PC-9 (cell line): ENCODE results near the gene ST6GALNAC3. TPM values are rescaled to one million over a fixed set of nuclear protein-coding genes. Genes with fewer than 3 reads are reported as not detected.

ENCODE experiments used
- BruUV-seq: library from RNA; stranded (reverse); fragments of 400-500 nt; replicated peaks from 2 replicates; lab custom pipeline; 2021; lab: Mats Ljungman, UMichigan
- CTCF ChIA-PET: fragments of 300-600 bp; sonication (Branson Sonifier 250); formaldehyde crosslinking; loops from one replicate; lab custom pipeline; 2022; ENCODE audit warnings: antibody characterized with exemption; lab: Charles Lee
- POLR2A ChIA-PET: fragments of 300-600 bp; sonication (Branson Sonifier 250); formaldehyde crosslinking; loops from one replicate; lab custom pipeline; 2022; ENCODE audit warnings: antibody characterized with exemption; ENCODE audit not compliant: unreplicated experiment; lab: Charles Lee
- DNase-seq, 2 experiments: peaks; one replicate each; pipeline versions ENCODE4 v3.0.0 to v3.0.0-alpha.2; 2015 to 2022; ENCODE audit warnings: mixed read lengths in 1 of 2
- H2AFZ ChIP-seq: fragments of 200-600 bp; sonication (generic); 2 replicates; pipeline ENCODE4 v1.8.1; 2017; ENCODE audit warnings: antibody characterized with exemption
- H3F3A ChIP-seq: fragments of 200-600 bp; sonication (generic); 2 replicates; pipeline ENCODE4 v1.8.1; 2017; ENCODE audit warnings: antibody characterized with exemption, mild to moderate bottlenecking, low read depth; ENCODE audit not compliant: insufficient read depth
- H3K27ac ChIP-seq: fragments of 200-600 bp; sonication (generic); 2 replicates; pipeline ENCODE4 v1.6.1; 2016; ENCODE audit warnings: mixed run types
- H3K27me3 ChIP-seq: fragments of 200-600 bp; sonication (generic); 2 replicates; pipeline ENCODE4 v1.6.1; 2016; ENCODE audit warnings: low read depth, mixed run types; ENCODE audit not compliant: insufficient read depth
- H3K36me3 ChIP-seq: fragments of 200-600 bp; sonication (generic); 2 replicates; pipeline ENCODE4 v1.6.1; 2016; ENCODE audit warnings: low read depth, mixed run types
- H3K4me1 ChIP-seq: fragments of 200-600 bp; sonication (generic); replicated peaks from 2 replicates; pipeline ENCODE4 v1.6.1; 2016; ENCODE audit warnings: mixed run types; ENCODE audit not compliant: insufficient read depth
- H3K4me2 ChIP-seq: fragments of 200-600 bp; sonication (generic); 2 replicates; pipeline ENCODE4 v1.6.1; 2017; ENCODE audit warnings: mixed run types
- H3K4me3 ChIP-seq: fragments of 200-600 bp; sonication (generic); 2 replicates; pipeline ENCODE4 v1.6.1; 2016; ENCODE audit warnings: mixed run types
- H3K79me2 ChIP-seq: fragments of 200-600 bp; sonication (generic); 2 replicates; pipeline ENCODE4 v1.6.1; 2017; ENCODE audit warnings: low read depth, mixed run types
- H3K9me2 ChIP-seq: fragments of 200-600 bp; sonication (generic); 2 replicates; pipeline ENCODE4 v1.8.1; 2017; ENCODE audit warnings: mild to moderate bottlenecking; ENCODE audit not compliant: insufficient read depth
- H3K9me3 ChIP-seq: fragments of 200-600 bp; sonication (generic); 2 replicates; pipeline ENCODE4 v1.8.1; 2016; ENCODE audit warnings: low read depth; ENCODE audit not compliant: insufficient read depth
- H4K20me1 ChIP-seq: fragments of 200-600 bp; sonication (generic); 2 replicates; pipeline ENCODE4 v1.8.1; 2017; ENCODE audit not compliant: insufficient read depth
- CTCF ChIP-seq: fragments of 200-600 bp; sonication (generic); conservative IDR thresholded peaks from 2 replicates; pipeline ENCODE4 v1.6.1; 2017; ENCODE audit warnings: mixed run types, antibody characterized with exemption, mild to moderate bottlenecking, moderate library complexity
- EZH2 ChIP-seq: fragments of 200-600 bp; sonication (generic); IDR thresholded peaks from 2 replicates; pipeline ENCODE4 v1.8.0; 2017; ENCODE audit warnings: antibody characterized with exemption, low read depth
- intact Hi-C: fragments of 100-400 bp; cut with micrococcal nuclease; formaldehyde crosslinking; loops from one replicate; pipeline ENCODE4 v1.10.0; 2022; ENCODE audit not compliant: unreplicated experiment
- total RNA-seq: library from RNA; stranded (reverse); gene quantifications from 2 replicates; pipeline ENCODE4 v1.2.3, GENCODE V29; 2021

Gene ST6GALNAC3
- total RNA-seq, 1 experiment from 2014 or later = 0.04 TPM

- no peaks in the 10 kb centered on the region for H3K9me2 ChIP-seq
- H2AFZ ChIP-seq = no peak overlapping the region
- no peaks in the 10 kb centered on the region for H3K4me1 ChIP-seq
- no TSS peak for BruUV-seq
- no peaks in the 10 kb centered on the region for H4K20me1 ChIP-seq
- no peak overlapping the region for H3K4me2 ChIP-seq
- DNase-seq = no peak
- no peaks in the 10 kb centered on the region for H3K9me3 ChIP-seq
- ChIA-PET CTCF (no interaction called here), POLR2A (no interaction called here)
- intact Hi-C loops = no loop called here
- no peaks in the 10 kb centered on the region for H3K36me3 ChIP-seq
- H3K4me3 ChIP-seq = no peak overlapping the region
- TF ChIP-seq EZH2 (no peak), CTCF (no peak)
- no peak overlapping the region for H3K27ac ChIP-seq
- H3K79me2 ChIP-seq = no peaks in the 10 kb centered on the region
- H3F3A ChIP-seq = no peaks in the 10 kb centered on the region
- H3K27me3 ChIP-seq = no peaks in the 10 kb centered on the region
Observed at GRCh38 chr1:76659171-76659940, 584.8 kb downstream of the ST6GALNAC3 start.

GRCh38 chr1:76661531-76661930 is 587.0 kb downstream of the ST6GALNAC3 start:
- Histone ChIP-seq H2AFZ (no peak overlapping the region), H3K9me3 (no peaks in the 10 kb centered on the region), H3K27ac (no peak overlapping the region), H4K20me1 (no peaks in the 10 kb centered on the region), H3K4me1 (no peaks in the 10 kb centered on the region), H3K36me3 (no peaks in the 10 kb centered on the region), H3K4me2 (no peak overlapping the region), H3K79me2 (no peaks in the 10 kb centered on the region), H3K9me2 (no peaks in the 10 kb centered on the region), H3F3A (no peaks in the 10 kb centered on the region), H3K4me3 (no peak overlapping the region), H3K27me3 (no peaks in the 10 kb centered on the region)
- TF ChIP-seq CTCF (no peak), EZH2 (no peak)
- no peak for DNase-seq
- ChIA-PET POLR2A (no interaction called here), CTCF (no interaction called here)
- intact Hi-C loops = no loop called here
- no TSS peak for BruUV-seq

GRCh38 chr1:76666499-76666898 is 592.0 kb downstream of the ST6GALNAC3 start:
- Histone ChIP-seq H3K79me2 (no peaks in the 10 kb centered on the region), H3K27me3 (no peaks in the 10 kb centered on the region), H3K4me1 (no peaks in the 10 kb centered on the region), H3K36me3 (no peaks in the 10 kb centered on the region), H4K20me1 (no peaks in the 10 kb centered on the region), H3K9me2 (no peaks in the 10 kb centered on the region), H3K4me3 (no peak overlapping the region), H3K27ac (no peak overlapping the region), H2AFZ (no peak overlapping the region), H3F3A (no peaks in the 10 kb centered on the region), H3K9me3 (no peaks in the 10 kb centered on the region), H3K4me2 (no peak overlapping the region)
- TF ChIP-seq CTCF (no peak), EZH2 (no peak)
- intact Hi-C loops = no loop called here
- no TSS peak for BruUV-seq
- CTCF ChIA-PET = no interaction called here
- DNase-seq = no peak
- POLR2A ChIA-PET = no interaction called here
